Stimulated activated CD8-positive, alpha-beta memory T cell treated with anti-CD3 and anti-CD28 coated beads, Interleukin-12 subunit alpha, Interleukin-12 subunit beta, amount 100 ng/mL, for 1 hour (primary cell): ENCODE data around the gene TMEM50A.
"Not testable (repeated sequence)": the region's sequence is repeated elsewhere in the genome, so short reads cannot be mapped to it uniquely, and the experiment has no call there.

Experiments used
- DNase-seq: peaks from one replicate; pipeline ENCODE4 v3.0.0-alpha.2; 2020; ENCODE audit warnings: low read depth

Gene TMEM50A

GRCh38 chr1:25387096-25387495 lies 49.0 kb downstream of the TMEM50A start:
- not testable (repeated sequence) for DNase-seq

DNA sequence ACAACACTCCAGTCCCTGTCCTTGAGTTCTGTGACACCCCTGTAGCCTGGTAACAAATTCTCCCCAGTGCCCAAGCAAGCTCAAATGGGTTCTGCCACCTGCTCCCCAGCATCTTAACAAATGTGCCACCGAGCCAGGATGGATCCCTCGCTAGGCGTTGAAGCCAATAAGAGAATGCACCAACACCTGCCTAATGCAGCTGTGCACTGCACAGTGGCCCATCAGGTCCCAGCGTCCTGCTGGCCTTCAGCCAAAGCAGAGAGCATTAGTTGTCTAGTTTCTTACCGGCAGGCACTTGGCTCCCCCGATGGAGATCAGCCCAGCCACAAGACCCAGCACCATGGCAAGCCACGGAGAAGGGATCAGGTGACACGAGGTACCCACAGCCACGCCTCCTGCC lies 50.6 kb downstream of the TMEM50A start:
- not testable (repeated sequence) for DNase-seq

DNA sequence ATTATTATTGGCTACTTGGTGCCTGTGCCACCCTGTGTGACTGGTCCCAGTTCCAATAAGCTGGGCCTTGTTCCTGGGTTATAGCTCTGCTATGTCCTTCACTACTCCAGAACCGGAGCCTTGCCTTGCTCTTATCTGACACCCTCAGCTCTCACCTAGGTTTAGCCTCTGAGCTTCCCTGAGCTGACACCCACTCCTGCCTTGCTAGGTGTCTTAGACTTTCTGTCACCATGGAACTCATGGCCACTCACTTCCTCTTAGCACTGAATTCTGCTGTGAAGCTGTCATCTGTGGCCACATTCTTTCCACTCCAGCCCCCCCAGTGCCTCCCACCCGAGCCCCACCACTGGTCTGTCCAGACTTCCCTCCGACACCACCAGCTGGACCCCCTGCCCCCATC lies 51.6 kb downstream of the TMEM50A start:
- not testable (repeated sequence) for DNase-seq

GRCh38 chr1:25392841-25393240 lies 54.7 kb downstream of the TMEM50A start:
- DNase-seq, result no peak

- not testable (repeated sequence) for DNase-seq
Observed at GRCh38 chr1:25397549-25397948, 59.4 kb downstream of the TMEM50A start.

DNA sequence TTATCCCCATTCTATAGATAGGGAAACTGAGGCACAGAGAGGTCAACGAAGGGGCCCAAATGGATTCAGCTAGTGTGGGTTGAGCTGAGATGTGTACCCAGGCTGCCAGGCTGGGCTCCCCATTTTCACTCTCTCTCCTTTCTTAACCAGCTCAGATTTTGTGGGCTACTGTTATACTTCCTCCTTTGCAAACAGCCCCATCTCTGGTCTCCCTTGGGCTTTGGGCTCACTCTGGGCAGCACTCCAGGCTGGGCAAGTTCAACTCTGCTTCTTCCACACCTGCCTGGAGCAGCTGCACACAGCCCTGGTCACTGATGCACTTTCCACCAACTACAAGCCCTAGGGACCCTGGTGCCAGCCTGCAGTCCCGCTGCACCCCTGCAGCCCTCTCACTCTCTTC lies 59.9 kb downstream of the TMEM50A start:
- DNase-seq, result not testable (repeated sequence)

DNA sequence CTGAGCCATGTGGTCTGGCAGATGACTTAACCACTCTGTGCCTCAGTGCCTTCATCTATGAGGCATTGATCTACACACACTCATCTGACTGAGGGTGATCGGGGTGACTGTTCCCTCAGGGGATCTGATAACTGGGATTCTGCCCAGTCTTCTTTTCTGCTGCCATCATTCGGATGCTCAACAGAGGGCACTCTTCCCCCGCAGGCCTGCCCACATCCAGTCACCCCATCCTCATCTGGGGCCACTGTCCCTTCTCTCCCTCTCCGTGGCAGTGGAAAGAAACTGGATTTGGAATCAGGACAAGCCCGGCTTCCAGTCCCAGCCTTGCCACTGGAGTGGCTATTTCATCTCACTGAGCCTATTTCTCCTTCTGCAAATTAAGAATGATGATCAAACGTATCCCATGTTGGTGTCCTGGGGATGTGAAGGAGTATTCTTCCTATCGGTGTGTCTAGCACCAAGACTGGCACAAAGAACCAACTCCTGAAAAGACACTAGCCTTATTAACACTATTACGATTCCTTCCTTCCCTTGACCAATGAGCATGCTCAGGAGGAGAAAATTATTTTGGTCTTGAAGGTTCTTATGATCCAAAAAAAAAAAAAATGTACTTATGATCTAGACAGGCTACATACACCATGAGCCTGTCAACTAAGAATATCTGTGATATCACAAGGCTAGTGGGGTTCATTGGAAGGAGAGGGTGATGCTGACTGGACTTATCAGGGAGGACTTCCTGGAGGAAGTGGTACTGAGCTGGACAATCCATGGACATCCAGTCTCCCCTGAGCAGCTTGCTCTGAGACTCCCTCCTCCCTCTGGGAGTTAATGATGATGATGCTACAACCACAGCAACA lies 65.0 kb downstream of the TMEM50A start:
- DNase-seq, result not testable (repeated sequence)

DNA sequence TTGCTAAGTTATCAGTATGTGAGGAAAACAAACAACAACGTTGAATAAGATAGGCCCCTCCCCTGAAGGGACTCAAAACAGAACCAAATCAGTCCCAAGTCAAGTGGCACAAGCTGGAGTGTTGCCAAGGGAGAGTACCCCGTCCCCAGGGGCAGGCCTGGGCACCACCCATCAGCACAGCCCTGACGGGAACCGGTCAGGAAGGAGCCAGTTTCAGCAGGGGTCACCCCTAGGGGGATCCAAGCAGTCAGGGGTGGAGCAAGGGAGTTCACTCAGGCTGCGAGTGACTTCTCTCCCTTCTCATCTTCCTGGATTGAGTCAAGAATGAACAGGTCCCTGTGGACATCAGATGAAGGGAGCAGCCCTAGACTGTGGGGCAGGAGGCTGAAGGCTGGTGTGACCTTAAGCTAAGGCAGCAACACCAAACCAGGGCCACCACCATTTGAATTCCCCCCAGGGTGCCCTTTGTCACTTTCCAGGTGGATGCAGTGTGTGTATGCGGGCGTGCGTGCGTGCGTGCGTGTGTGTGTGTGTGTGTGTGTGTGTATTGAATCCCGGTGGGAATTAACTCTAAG lies 67.7 kb downstream of the TMEM50A start:
- not testable (repeated sequence) for DNase-seq

- not testable (repeated sequence) for DNase-seq
Observed at GRCh38 chr1:25409641-25410427, 71.7 kb downstream of the TMEM50A start.
